VCaP (cell line): ENCODE measurements around the gene BRWD1.
A peak's percentile ranks its signal among the peaks of the same experiment; 100 is the strongest.

Experiments used
- H3K27ac ChIP-seq: fragments of 450-650 bp; 2 replicates; pipeline ENCODE4 v1.5.1; 2017
- TF ChIP-seq, protein P1 (sequence below): fragments of 450-650 bp; conservative IDR thresholded peaks from 2 replicates; pipeline ENCODE4 v1.5.1; 2017; ENCODE audit warnings: mild to moderate bottlenecking, moderate library complexity

The BRWD1 gene

DNA sequence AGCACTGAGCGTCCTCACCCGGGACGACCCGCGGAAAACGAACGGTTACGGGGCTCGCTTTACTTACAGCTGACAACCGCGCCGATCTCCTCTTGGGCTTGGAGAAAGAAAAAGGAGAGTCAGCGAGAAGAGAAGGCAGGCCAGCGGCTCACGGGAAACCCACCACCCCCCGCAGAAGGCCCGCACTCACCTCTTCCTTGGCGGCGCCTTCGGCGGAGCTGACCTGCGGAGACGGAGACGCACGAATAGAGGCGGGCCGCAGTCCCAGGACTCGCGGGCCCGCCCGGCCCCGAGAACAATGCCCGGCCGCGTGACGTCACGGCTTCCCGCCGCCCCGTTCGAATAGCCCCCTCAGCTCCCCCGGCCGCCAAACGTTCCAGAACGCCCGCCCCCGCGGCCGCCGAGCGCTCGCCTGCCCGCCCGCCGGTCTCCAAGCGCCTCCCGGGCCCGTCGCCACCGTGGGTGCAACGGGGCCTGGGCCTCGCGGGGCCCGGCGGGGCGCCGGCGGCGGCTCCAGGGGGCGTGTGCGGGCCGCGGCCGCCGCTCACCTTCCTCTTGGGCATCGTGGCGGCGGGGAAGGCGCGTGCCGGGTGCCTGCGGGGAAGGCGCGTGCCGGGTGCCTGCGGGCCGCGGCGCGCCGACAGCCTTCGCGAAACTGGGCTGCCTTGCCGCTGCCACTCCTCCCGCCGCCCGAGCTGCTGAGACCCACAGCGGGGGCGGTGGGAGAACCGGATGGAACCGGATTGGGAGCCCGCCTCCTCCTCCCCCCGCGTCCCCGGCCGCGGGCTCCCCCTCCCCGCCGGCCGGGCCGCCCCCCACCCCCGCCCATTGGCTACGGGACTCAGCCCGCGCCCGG lies 35.2 kb upstream of the BRWD1 start, which contains the start of gene HMGN1:
HMGN1 (minus strand) TSS at position 734 of the 856 bp plus-strand sequence; CDS start at position 563, 171 bp downstream.
- TF ChIP-seq, protein P1, sequence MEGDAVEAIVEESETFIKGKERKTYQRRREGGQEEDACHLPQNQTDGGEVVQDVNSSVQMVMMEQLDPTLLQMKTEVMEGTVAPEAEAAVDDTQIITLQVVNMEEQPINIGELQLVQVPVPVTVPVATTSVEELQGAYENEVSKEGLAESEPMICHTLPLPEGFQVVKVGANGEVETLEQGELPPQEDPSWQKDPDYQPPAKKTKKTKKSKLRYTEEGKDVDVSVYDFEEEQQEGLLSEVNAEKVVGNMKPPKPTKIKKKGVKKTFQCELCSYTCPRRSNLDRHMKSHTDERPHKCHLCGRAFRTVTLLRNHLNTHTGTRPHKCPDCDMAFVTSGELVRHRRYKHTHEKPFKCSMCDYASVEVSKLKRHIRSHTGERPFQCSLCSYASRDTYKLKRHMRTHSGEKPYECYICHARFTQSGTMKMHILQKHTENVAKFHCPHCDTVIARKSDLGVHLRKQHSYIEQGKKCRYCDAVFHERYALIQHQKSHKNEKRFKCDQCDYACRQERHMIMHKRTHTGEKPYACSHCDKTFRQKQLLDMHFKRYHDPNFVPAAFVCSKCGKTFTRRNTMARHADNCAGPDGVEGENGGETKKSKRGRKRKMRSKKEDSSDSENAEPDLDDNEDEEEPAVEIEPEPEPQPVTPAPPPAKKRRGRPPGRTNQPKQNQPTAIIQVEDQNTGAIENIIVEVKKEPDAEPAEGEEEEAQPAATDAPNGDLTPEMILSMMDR, result peak; percentile 22; the same call in 1 of the 2 replicates
- peak within 1 kb of the TSS; percentile 99 for H3K27ac ChIP-seq

DNA sequence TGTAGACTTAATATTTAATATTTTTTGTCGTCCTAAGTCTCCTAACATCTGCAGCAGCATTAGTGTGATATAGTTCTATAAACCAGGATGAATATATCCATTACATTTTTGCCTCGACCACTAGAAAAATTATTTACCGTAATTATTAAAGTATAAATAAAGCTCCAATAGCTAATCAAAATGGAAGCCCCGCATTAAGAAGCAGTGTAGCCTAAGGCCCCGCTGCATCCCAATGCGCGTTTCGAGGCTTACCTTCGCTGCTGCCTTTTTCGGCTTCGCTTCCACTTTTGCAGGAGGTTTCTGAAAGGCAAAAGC lies 34.6 kb upstream of the BRWD1 start:
- TF ChIP-seq, protein P1, result no peak
- H3K27ac ChIP-seq, result peak overlapping the region; percentile 99

DNA sequence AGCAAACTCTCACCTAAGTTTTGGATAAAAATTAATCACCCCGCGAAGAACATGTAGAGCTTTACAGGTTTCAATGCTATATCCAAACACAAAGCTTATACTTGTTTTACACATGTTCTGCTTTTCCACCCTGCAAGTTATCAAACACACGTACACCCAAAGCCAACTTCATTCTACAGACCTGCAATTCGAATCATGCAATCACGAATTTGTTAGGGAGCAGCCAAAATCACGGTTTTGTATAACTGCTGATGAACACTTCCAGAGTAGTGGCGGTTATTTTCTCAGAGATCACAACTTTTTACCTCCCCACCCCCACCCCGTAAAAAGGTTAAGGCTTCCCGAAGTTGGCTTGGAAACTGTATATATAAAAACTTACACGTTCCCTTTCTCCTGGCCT lies 34.1 kb upstream of the BRWD1 start:
- peak overlapping the region; percentile 99 for H3K27ac ChIP-seq
- TF ChIP-seq, protein P1, result no peak

DNA sequence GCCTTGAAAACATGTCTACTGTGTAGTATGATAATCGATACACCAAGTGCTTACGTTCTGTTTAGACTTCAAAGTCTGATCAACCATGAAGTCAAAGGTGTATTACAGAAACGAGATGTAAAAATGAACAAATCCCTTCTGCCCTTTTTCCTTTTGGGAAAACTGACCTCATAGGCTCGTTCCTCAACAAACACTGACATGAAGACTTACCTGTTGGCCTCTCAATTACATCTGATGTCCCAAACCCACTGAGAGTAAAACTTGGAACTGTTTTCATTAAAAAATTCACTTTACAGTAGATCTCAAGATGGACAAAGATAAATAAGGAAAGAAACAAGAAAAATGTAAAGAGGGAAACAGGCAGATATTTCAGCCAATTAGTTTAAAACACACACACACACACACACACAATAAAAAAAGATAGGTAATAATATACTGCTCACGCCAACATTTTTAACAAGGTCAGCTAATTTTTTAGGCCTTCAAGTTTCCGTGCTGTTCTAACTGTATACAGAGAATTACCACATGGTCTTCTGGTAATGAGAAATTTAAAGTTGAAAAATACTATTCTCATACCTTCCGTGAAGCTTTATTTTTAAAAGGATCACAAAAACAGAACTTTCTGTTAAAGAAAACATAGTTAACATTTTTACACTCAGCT lies 33.4 kb upstream of the BRWD1 start:
- TF ChIP-seq, protein P1, result no peak
- H3K27ac ChIP-seq, result peak overlapping the region; percentile 99

DNA sequence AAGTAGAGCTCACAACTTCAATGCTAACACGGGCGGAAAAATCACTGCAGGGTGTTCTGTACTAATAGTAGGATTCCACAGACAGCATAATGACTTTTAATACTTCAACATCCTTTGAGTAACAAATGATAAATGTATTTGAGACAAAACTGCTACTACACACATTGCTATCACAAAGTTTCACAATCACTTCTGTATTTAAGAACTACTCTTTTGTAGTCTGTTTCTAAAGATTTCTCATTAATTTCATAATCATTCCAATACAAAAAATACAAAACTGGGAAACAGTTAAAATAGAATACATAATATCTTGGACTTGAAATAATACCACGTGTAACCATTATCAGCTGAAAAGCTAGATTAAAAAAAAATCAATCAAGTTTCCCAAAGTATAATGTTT lies 32.8 kb upstream of the BRWD1 start:
- TF ChIP-seq, protein P1, result no peak
- H3K27ac ChIP-seq, result peak overlapping the region; percentile 99; the same call in 1 of the 2 replicates

DNA sequence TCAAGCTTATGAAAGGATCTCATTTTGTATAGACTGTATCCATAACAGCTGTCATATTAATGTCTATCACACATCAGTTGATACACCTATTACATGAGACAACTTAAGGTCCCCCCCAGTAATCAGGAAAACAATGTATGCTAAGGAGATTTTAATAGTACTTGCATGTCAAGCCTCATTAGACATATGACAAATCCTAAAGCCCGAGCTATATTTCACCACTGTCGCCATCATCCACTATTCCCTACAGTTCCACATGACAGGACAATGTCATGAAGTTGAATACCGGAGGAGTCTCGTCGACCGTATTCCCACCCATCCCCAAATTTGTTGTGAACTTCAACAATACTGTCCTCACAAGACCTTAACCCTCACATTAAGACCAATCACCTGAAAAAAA lies 32.0 kb upstream of the BRWD1 start:
- H3K27ac ChIP-seq, result no peak overlapping the region
- TF ChIP-seq, protein P1, result no peak

DNA sequence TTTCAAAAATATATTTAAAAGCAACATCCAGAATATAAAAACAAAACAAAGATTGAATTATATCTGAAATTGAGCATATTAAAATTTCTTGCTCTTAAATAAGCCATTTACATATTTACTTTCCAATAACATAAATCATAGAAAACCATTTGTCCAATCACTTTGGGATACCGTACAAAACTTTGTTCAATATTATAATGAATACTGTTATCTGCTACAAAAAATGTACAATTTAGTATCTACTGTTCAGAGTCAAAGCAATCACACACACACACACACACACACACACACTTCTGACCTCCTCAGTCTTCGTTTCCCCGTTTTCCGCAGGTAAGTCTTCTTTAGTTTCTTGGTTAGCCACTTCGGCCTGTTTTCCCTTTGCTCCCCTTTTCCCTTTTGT lies 31.4 kb upstream of the BRWD1 start:
- TF ChIP-seq, protein P1, result no peak
- no peak overlapping the region for H3K27ac ChIP-seq
